SK-N-MC (cell line): Measurements from ENCODE around the gene GNGT1.

ENCODE experiments used
- EZH2 ChIP-seq: fragments of 200-600 bp; sonication (generic); IDR thresholded peaks from one replicate; pipeline ENCODE4 v1.6.1; 2017; ENCODE audit warnings: antibody characterized with exemption
- FOXP2 ChIP-seq: optimal IDR thresholded peaks from 2 replicates; pipeline ENCODE3; 2011; ENCODE audit warnings: mild to moderate bottlenecking, moderate library complexity; ENCODE audit not compliant: insufficient read depth; ENCODE audit errors: extremely low read length, control extremely low read depth
- POLR2AphosphoS5 ChIP-seq: IDR thresholded peaks from 2 replicates; pipeline ENCODE4 v1.6.1; 2012; ENCODE audit warnings: mild to moderate bottlenecking, low read depth, low read length, borderline replicate concordance

GRCh38 chr7:93884541-93884940 lies 21.8 kb upstream of the GNGT1 start:
- TF ChIP-seq EZH2: no peak
- TF ChIP-seq POLR2AphosphoS5: no peak
- no peak for TF ChIP-seq FOXP2
